ENCODE data around the gene SGK1.
"Not testable (repeated sequence)": the region's sequence is repeated elsewhere in the genome, so short reads cannot be mapped to it uniquely, and the experiment has no call there.

SGK1 gene

GRCh38 chr6:134307870-134308269 lies 10.0 kb downstream of the SGK1 start:
- DNase-seq (ENCODE audit: low read depth in 3 of 3, low spot score in 1 of 3): no peak

- no peak for DNase-seq (ENCODE audit: low read depth in 3 of 3, low spot score in 1 of 3)
Observed at GRCh38 chr6:134307075-134307474, 10.8 kb downstream of the SGK1 start.

DNA sequence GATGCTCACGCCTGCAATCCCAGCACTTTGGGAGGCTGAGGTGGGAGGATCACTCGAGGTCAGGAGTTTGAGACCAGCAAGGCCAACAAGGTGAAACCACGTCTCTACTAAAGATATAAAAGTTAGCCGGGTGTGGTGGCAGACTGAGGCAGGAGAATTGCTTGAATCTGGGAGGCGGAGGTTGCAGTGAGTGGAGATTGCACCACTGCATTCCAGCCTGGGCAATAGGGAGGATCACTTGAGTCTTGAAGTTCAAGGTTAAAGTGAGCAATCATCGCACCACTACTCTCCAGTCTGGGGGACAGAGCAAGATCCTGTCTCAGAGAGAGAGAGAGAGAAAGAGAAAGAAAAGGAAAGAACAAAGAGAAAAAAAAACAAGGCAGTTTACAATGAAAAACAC lies 13.5 kb downstream of the SGK1 start:
- not testable (repeated sequence) for DNase-seq (ENCODE audit: low read depth in 3 of 3, low spot score in 1 of 3)

- no peak for DNase-seq (ENCODE audit: low read depth in 3 of 3, low spot score in 1 of 3)
Observed at GRCh38 chr6:134303891-134304290, 14.0 kb downstream of the SGK1 start.

GRCh38 chr6:134299236-134299635 lies 18.7 kb downstream of the SGK1 start:
- no peak for DNase-seq (ENCODE audit: low read depth in 3 of 3, low spot score in 1 of 3)

GRCh38 chr6:134296762-134297161 lies 21.1 kb downstream of the SGK1 start:
- no peak for DNase-seq (ENCODE audit: low read depth in 3 of 3, low spot score in 1 of 3)

DNA sequence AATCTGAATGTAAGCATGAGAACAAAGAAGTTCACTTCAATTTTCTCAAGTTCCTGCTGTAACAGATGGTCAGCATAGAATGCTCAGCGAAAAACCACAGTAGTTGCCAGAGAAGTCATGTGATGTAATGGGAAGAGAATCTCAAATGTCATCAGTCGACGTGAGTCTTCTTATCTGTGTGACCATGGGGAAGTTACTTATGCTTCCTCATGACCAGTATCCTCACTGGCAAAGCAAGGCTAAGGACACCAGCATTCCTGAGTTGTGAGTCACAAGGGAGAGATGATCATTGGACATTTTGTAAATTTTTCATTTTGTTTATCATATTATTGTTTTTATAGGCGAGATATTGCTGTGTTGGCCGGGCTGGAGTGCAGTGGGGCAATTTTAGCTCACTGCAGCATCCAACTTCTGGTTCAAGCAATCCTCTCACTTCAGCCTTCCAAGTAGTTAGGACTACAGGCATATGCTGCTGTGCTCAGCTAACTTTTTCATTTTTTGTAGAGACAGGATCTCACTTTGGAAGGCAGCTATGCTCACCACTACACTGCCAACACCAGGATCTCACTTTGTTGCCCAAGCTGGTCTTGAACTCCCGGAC lies 21.9 kb downstream of the SGK1 start:
- no peak for DNase-seq (ENCODE audit: low read depth in 3 of 3, low spot score in 1 of 3)

DNA sequence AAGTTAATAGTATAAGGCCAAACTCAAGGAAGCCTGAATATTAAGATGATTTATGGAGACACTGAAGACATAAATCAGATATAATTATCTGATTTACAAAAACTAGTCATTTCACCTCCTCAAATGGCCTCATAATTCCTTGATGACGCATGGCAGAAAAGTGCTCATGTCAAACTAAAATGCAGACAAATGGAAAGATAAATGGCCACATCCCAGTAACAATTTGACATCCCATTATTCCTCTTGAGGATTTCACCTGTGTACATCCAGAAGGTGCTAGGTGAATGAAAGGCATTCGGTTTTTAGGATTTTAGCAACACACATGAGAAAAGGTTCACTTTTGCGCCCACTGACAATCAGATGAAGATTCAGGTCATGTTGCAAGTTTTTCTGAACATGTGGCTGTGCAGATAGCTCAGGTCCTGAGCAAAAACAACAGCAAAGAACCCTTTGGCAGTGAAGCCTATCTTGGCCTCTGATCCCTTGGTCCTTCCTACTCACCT lies 24.2 kb downstream of the SGK1 start:
- DNase-seq (ENCODE audit: low read depth in 3 of 3, low spot score in 1 of 3): no peak

- no peak for DNase-seq (ENCODE audit: low read depth in 3 of 3, low spot score in 1 of 3)
Observed at GRCh38 chr6:134291156-134291555, 26.8 kb downstream of the SGK1 start.

DNA sequence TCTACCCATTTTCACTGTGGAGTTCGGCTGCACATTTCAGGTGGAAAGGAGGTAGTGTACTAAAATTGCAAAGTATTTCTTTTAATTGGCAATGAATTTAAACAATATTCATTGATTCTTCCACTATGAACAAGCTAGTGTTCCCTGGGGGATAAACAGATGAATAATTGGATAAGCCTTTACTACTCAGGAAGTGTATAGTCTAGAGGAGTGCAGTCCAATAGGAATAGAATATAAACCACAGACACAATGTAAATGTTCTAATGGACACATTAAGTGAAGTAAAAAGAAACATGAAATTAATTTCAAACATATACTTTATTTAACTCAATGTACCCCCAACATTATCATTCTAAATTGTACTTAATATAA lies 28.7 kb downstream of the SGK1 start:
- DNase-seq (ENCODE audit: low read depth in 3 of 3, low spot score in 1 of 3): no peak

- no peak for DNase-seq (ENCODE audit: low read depth in 3 of 3, low spot score in 1 of 3)
Observed at GRCh38 chr6:134288538-134289203, 29.2 kb downstream of the SGK1 start.

DNA sequence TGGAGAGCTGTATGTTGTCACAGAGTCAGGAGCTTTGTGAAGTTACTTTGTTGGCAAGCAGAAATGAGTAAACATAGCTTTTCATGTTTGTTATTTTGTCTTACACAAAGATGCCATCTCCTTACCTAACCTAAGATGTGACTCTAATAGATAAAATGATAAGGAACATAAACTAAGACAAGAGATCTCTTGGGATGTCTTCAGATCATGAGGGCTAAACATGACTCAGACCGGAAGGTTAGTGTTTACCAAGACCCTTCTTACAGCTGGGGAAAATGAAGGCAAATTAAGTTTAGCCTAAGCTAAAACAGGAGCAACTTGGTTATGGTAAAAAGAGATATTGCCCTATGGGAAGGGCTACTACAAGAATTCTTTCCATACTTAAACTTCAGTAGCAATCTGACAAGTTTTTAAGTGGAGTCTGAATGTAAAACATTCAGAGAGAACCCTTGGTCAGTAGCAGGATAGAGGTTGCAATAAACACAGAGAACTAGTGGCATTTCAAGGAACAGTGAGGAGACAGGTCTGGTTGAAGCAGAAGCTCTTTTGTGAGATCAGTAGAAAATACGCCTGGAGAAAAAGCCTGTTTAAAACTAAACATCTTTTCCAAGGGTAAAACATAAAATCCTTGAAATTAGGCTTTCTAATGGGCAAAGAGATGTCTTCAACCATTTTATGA lies 29.9 kb downstream of the SGK1 start:
- no peak for DNase-seq (ENCODE audit: low read depth in 3 of 3, low spot score in 1 of 3)

- DNase-seq (ENCODE audit: low read depth in 3 of 3, low spot score in 1 of 3): no peak
Observed at GRCh38 chr6:134282816-134283215, 35.1 kb downstream of the SGK1 start.

GRCh38 chr6:134281388-134281787 lies 36.5 kb downstream of the SGK1 start:
- no peak for DNase-seq (ENCODE audit: low read depth in 3 of 3, low spot score in 1 of 3)

- DNase-seq (ENCODE audit: low read depth in 3 of 3, low spot score in 1 of 3): no peak
Observed at GRCh38 chr6:134278000-134278399, 39.9 kb downstream of the SGK1 start.

DNA sequence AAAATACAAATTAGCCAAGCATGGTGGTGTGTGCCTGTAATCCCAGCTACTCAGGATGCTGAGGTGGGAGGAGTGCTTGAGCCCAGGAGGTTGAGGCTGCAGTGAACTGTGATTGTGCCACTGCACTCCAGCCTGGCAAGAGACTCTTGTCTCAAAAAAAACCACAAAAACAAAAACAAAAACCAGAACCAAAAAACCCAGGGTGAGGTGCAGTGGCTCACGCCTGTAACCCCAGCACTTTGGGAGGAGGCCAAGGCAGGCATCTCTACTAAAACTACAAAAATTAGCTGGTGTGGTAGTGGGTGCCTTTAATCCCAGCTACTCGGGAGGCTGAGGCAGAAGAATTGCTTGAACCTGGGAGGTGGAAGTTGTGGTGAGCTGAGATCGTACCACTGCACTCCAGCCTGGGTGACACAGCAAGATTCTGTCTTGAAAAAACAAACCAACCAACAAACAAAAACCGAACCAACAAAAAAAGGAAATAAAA lies 41.0 kb downstream of the SGK1 start:
- not testable (repeated sequence) for DNase-seq (ENCODE audit: low read depth in 3 of 3, low spot score in 1 of 3)

DNA sequence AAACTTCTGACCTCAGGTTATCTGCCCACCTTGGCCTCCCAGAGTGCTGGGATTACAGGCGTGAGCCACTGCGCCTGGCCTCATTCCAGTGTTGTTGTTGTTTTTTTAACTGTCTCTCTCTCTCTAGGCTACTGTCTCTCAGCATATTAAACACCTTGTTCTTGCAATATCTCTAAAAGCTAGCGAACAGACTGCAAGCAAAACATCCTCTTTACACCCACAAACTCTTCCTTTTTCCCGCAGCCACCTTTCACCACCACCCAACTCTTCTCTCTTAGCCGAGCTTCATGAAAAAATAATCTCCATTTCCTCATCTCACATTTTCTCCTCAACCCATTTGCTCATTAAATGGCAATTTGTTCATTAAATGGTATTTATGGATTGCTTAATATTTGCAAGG lies 45.5 kb downstream of the SGK1 start:
- DNase-seq (ENCODE audit: low read depth in 3 of 3, low spot score in 1 of 3): no peak

DNA sequence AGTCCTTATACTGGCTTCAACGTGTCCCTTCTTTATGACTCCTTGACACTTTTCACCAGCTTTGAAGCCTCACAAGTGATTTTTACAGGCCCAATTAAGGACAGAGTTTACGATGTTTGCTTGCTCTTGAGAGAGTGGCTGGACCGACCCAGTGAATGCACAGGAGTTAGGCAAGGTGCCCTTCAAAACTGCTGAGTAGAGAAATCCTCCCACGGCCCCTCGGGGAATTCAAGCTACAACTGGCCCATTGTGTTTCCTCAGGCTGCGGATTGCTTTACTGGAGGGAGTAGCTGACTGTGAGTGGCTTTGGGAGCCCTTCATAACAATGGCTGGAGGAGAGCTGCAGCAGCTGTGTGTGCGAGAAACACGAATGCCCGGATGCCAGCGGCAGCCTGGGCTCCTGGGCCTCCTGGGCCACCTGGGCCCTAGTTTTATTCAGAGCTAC lies 50.0 kb downstream of the SGK1 start:
- no peak for DNase-seq (ENCODE audit: low read depth in 3 of 3, low spot score in 1 of 3)

DNA sequence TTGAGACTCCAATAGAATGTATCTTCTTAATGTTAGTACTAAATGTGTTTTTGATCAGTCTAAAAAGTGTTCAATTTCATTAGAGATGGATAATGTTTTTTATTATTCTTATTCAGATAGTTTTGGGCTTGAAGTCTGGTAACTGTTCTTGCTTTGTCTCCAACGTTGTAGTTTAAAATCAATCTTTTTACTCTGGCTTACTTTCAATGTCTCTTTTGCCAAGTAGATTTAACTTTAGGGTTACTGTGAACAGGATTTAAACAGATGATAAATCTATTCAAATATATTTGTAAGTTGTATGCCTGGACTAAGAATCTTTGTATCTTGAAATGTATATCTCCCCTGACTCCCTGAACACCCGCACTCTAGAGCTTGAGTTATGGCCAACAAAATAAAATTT lies 51.1 kb downstream of the SGK1 start:
- DNase-seq (ENCODE audit: low read depth in 3 of 3, low spot score in 1 of 3): no peak

GRCh38 chr6:134261766-134262165 lies 56.1 kb downstream of the SGK1 start:
- DNase-seq (ENCODE audit: low read depth in 3 of 3, low spot score in 1 of 3): no peak

DNA sequence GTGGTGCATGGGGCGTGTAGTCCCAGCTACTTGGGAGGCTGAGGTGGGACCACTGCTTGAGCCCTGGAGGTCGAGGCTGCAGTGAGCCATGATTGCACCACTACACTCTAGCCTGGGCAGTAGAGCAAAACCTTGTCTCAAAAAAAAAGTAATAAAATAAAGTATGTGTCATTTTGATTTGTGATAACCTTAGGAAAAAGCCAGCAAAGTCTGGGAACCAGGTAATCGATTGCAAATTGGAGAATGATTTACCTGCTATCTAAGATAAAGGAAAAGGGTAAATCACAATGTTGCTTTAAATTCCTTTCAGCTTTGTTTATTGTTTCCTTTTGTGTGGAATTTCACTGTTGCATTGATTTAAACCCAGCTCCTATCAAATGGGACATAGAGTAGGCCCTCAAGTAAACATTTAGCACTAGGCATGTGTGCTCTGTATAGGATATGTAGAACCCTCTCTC lies 59.0 kb downstream of the SGK1 start:
- no peak for DNase-seq (ENCODE audit: low read depth in 3 of 3, low spot score in 1 of 3)

DNA sequence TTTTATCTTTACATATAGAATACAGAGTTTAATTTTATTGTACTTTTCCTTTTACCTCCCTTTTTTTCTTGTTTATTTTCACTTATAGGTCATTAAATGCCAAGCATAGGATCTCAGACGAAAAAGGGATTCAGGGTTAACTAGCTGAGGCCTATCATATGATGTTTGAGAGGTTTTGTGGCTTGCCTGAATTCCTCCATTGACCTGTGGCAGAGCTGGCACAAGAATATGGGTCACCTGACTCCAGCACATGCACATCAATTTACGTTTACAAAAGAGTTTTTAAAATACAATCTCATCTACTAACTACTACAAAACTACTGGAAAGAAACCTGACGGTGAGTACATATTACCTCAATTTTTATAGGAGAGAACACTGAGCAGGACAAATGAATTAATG lies 60.4 kb downstream of the SGK1 start:
- DNase-seq (ENCODE audit: low read depth in 3 of 3, low spot score in 1 of 3): no peak

Measured in stimulated activated CD4-positive, alpha-beta T cell treated with anti-CD3 and anti-CD28 coated beads, TNF-alpha, amount 100 ng/mL, for 1 hour (primary cell).